K562 (cell line): ENCODE results near the gene SPRN. TPM values are rescaled to one million over a fixed set of nuclear protein-coding genes. Genes with fewer than 3 reads are reported as not detected.

Source experiments
- ATAC-seq: fragments of 200-7000 bp; cut with Tn5 transposase; 3 replicates; pipeline ENCODE4 v1.9.1; 2020; ENCODE audit warnings: moderate library complexity
- BruUV-seq: library from RNA; stranded (reverse); fragments of 400-500 nt; replicated peaks from 2 replicates; lab custom pipeline; 2021; lab: Mats Ljungman, UMichigan
- CTCF ChIA-PET: fragments of 300-600 bp; formaldehyde crosslinking; extraction: SDS; loops from one replicate; lab custom pipeline; 2021; ENCODE audit warnings: low intra/inter-chr PET ratio; lab: Yijun Ruan, JAX
- POLR2A ChIA-PET: fragments of 300-600, 350-650 bp; sonication (Branson Sonifier 250); formaldehyde crosslinking; extraction: SDS; loops from one replicate; lab custom pipeline; 2021; ENCODE audit warnings: antibody characterized with exemption, inconsistent platforms; lab: Yijun Ruan, JAX
- DNase-seq, 4 experiments: peaks; one replicate each; pipeline versions ENCODE4 v3.0.0 to v3.0.0-alpha.2; 2011 to 2018; ENCODE audit warnings: low spot score in 3 of 4, mixed read lengths in 3 of 4; ENCODE audit errors: extremely low read depth in 1 of 4
- FAIRE-seq: peaks from 2 replicates; lab custom pipeline; 2011; peaks lifted over from hg19 to GRCh38; lab: Jason Lieb, UNC
- H2AFZ ChIP-seq: 2 replicates; pipeline ENCODE4 v1.6.0; 2011; ENCODE audit warnings: low read depth, low read length, control low read depth, inconsistent platforms
- H3K27ac ChIP-seq: fragments of 200-600 bp; 3 replicates; pipeline ENCODE4 v1.8.0; 2011; ENCODE audit warnings: low read depth, mild to moderate bottlenecking, control low read depth, inconsistent platforms, low read length, moderate library complexity, mixed read lengths; ENCODE audit errors: extremely low read depth
- H3K27me3 ChIP-seq, 2 experiments: fragments of 300-600 bp in 1 of 2; 2 replicates in 1 of 2; 3 replicates in 1 of 2; pipeline versions ENCODE4 v1.6.0 to v1.8.0; 2011; ENCODE audit warnings: inconsistent platforms in 2 of 2, low read length in 2 of 2, mild to moderate bottlenecking in 1 of 2, mixed read lengths in 1 of 2, moderate library complexity in 1 of 2; ENCODE audit not compliant: control insufficient read depth in 2 of 2, insufficient read depth in 2 of 2
- H3K36me3 ChIP-seq: fragments of 300-600 bp; 3 replicates; pipeline ENCODE4 v1.8.0; 2011; ENCODE audit warnings: mild to moderate bottlenecking, low read length, inconsistent platforms; ENCODE audit not compliant: control insufficient read depth, insufficient read depth
- H3K4me1 ChIP-seq, 2 experiments: fragments of 200-600 bp in 1 of 2; replicated peaks in 1 of 2; 2 replicates in 1 of 2; 3 replicates in 1 of 2; pipeline versions ENCODE4 v1.5.1 to v1.8.0; 2011; ENCODE audit warnings: inconsistent platforms in 2 of 2, low read length in 2 of 2, mild to moderate bottlenecking in 1 of 2, mixed read lengths in 1 of 2, moderate library complexity in 1 of 2; ENCODE audit not compliant: control insufficient read depth in 2 of 2, insufficient read depth in 2 of 2
- H3K4me2 ChIP-seq: 2 replicates; pipeline ENCODE4 v1.6.1; 2011; ENCODE audit warnings: low read length, control low read depth, inconsistent platforms, mixed read lengths; ENCODE audit not compliant: insufficient read depth
- H3K4me3 ChIP-seq: fragments of 200-600 bp; sonication (generic), shearing (Covaris generic); 2 replicates; pipeline ENCODE4 v1.5.1; 2016; ENCODE audit warnings: control low read depth, inconsistent platforms
- H3K79me2 ChIP-seq: fragments of 200-600 bp; 3 replicates; pipeline ENCODE4 v1.8.0; 2011; ENCODE audit warnings: low read length, inconsistent platforms; ENCODE audit not compliant: control insufficient read depth, insufficient read depth
- H3K9ac ChIP-seq, 2 experiments: 2 replicates each; pipeline versions ENCODE4 v1.6.0 to v1.6.1; 2011; ENCODE audit warnings: low read depth in 2 of 2, low read length in 2 of 2, control low read depth in 1 of 2, inconsistent platforms in 1 of 2, mild to moderate bottlenecking in 1 of 2, mixed read lengths in 1 of 2; ENCODE audit not compliant: insufficient read depth in 1 of 2
- H3K9me1 ChIP-seq: one replicate; pipeline ENCODE4 v1.6.0; 2011; ENCODE audit warnings: inconsistent platforms, mild to moderate bottlenecking, low read length, moderate library complexity; ENCODE audit not compliant: control insufficient read depth, insufficient read depth
- H3K9me3 ChIP-seq: replicated peaks from 2 replicates; pipeline ENCODE4 v1.5.1; 2011; ENCODE audit warnings: low read depth, low read length, inconsistent platforms; ENCODE audit not compliant: control insufficient read depth, insufficient read depth
- H4K20me1 ChIP-seq: replicated peaks from 2 replicates; pipeline ENCODE4 v1.6.1; 2011; ENCODE audit warnings: low read length, inconsistent platforms, mixed read lengths; ENCODE audit not compliant: control insufficient read depth, insufficient read depth
- EHMT2 ChIP-seq: fragments of 450-650 bp; IDR thresholded peaks from 2 replicates; pipeline ENCODE4 v1.6.1; 2018; ENCODE audit warnings: antibody characterized with exemption
- FOSL1 ChIP-seq: fragments of 200-800 bp; sonication (Bioruptor generic); conservative IDR thresholded peaks from 2 replicates; pipeline ENCODE4 v1.6.1; 2016; ENCODE audit warnings: missing genetic modification characterization, missing compliant biosample characterization
- MAZ ChIP-seq, 2 experiments: fragments of 450-650 bp in 1 of 2; sonication (generic) in 1 of 2; formaldehyde crosslinking; IDR thresholded peaks in 1 of 2; conservative IDR thresholded peaks in 1 of 2; 2 replicates each; pipeline versions ENCODE4 v1.4.0 to v1.5.0; 2020; ENCODE audit warnings: mild to moderate bottlenecking in 1 of 2, missing genetic modification reagents in 1 of 2
- NR2C2 ChIP-seq, 2 experiments: fragments of 200-800 bp in 1 of 2; sonication (Bioruptor generic) in 1 of 2; sonication (generic) in 1 of 2; formaldehyde crosslinking in 1 of 2; IDR thresholded peaks; 2 replicates each; pipeline versions ENCODE4 v1.6.1 to v1.8.0; 2016 to 2022; ENCODE audit warnings: mild to moderate bottlenecking in 1 of 2, missing compliant biosample characterization in 1 of 2, missing genetic modification characterization in 1 of 2, missing genetic modification reagents in 1 of 2
- SIN3A ChIP-seq, 2 experiments: fragments of 150-350 bp in 1 of 2; IDR thresholded peaks; 2 replicates each; pipeline ENCODE4 v1.6.1; 2011 to 2016; ENCODE audit warnings: borderline replicate concordance in 2 of 2, low read depth in 2 of 2, low read length in 2 of 2, mild to moderate bottlenecking in 2 of 2, moderate library complexity in 2 of 2; ENCODE audit not compliant: control insufficient read depth in 1 of 2
- ZBTB11 ChIP-seq, 3 experiments: fragments of 200-800 bp in 1 of 3; fragments of 250-450 bp in 1 of 3; fragments of 450-650 bp in 1 of 3; sonication (Bioruptor Pico) in 1 of 3; sonication (Bioruptor generic) in 1 of 3; formaldehyde crosslinking in 1 of 3; IDR thresholded peaks; 2 replicates each; pipeline versions ENCODE4 v1.6.1 to v1.8.0; 2016 to 2022; ENCODE audit warnings: mild to moderate bottlenecking in 2 of 3, missing genetic modification characterization in 2 of 3, missing compliant biosample characterization in 1 of 3, moderate library complexity in 1 of 3
- ZBTB2 ChIP-seq: fragments of 450-650 bp; IDR thresholded peaks from 2 replicates; pipeline ENCODE4 v1.6.1; 2016; ENCODE audit warnings: antibody characterized with exemption
- ZNF76 ChIP-seq: fragments of 250-450 bp; sonication (Bioruptor Pico); IDR thresholded peaks from 2 replicates; pipeline ENCODE4 v1.4.0; 2020; ENCODE audit warnings: mild to moderate bottlenecking, moderate library complexity, borderline replicate concordance
- WGBS: fragments of 100-300 bp; shearing (Covaris generic); methylation state at CpG from one replicate; pipeline ENCODE4 v1.1.6; 2016; ENCODE audit warnings: low coverage, mixed read lengths; ENCODE audit not compliant: insufficient coverage; ENCODE audit errors: missing lambda C conversion rate; 5-methylcytosine and 5-hydroxymethylcytosine counted together
- in situ Hi-C: fragments of 300-500 bp; cut with MboI; formaldehyde crosslinking; loops from 4 replicates; pipeline ENCODE4 v1.15.0; 2018; ENCODE audit warnings: inconsistent platforms, mixed read lengths
- intact Hi-C: fragments of 100-400 bp; cut with micrococcal nuclease; formaldehyde crosslinking; loops from 2 replicates; pipeline ENCODE4 v1.14.2; 2022
- polyA plus RNA-seq, 8 experiments: library from polyadenylated mRNA; depleted of rRNA in 4 of 8; stranded (reverse) in 5 of 8; unstranded in 3 of 8; fragments of >200 nt; fragmentation: Nextera tagmentation in 2 of 8; fragmentation: Illumina TruSeq in 1 of 8; extraction: Ambion mirVana in 2 of 8; extraction: Trizol in 1 of 8; gene quantifications; 2 replicates each; pipeline versions ENCODE4 v1.2.1 to v1.2.3, GENCODE V29; 2011 to 2014; ENCODE audit warnings: inconsistent platforms in 1 of 8, missing spikeins in 1 of 8
- total RNA-seq, 7 experiments: library from RNA; depleted of rRNA in 6 of 7; stranded (reverse); fragments of >200 nt in 6 of 7; fragmentation: Illumina TruSeq in 2 of 7; extraction: Trizol in 2 of 7; gene quantifications; 2 replicates each; pipeline versions ENCODE4 v1.2.1 to v1.2.3, GENCODE V29; 2011 to 2021; ENCODE audit warnings: low replicate concordance in 1 of 7
- TF ChIP-seq, protein P1 (sequence below): fragments of 450-650 bp; formaldehyde crosslinking; IDR thresholded peaks from 2 replicates; pipeline ENCODE4 v1.4.0; 2022; ENCODE audit warnings: missing genetic modification characterization

Gene SPRN
- total and polyA plus RNA-seq, 9 of the 15 experiments (the other 6 are each of a cell fraction or from before 2014, with no cell fraction given): 0.04 TPM; not detected in 8

GRCh38 chr10:133394064-133394663 lies 30.3 kb downstream of the SPRN start, which contains the start of gene MTG1 (continued):
- TF ChIP-seq SIN3A (IDR thresholded peaks at IDR 0.05; ENCODE audit: borderline replicate concordance in 2 of 2, control insufficient read depth in 1 of 2, low read depth in 2 of 2, low read length in 2 of 2) (peak in 1 of 2 experiments; percentile 84; a peak in 1 of 4 replicates), EHMT2 (no peak)

GRCh38 chr10:133393401-133394063 lies 30.9 kb downstream of the SPRN start:
- in situ Hi-C loops: no loop called here
- ChIA-PET POLR2A (no interaction called here), CTCF (no interaction called here)
- peak overlapping the region; percentile 43 to 46; a peak in 3 of 4 replicates for H3K9ac ChIP-seq
- DNase-seq: no peak
- no peaks in the 10 kb centered on the region for H4K20me1 ChIP-seq
- WGBS: 25% methylated on average over 23 of the region's 27 CpGs
- TF ChIP-seq ZBTB11 (CRISPR knock-in tag; IDR thresholded peaks at IDR 0.05): 0 out of 6 replicates have a peak, but pooled peaks of 1 of the 3 experiments have one; percentile 13
- TF ChIP-seq NR2C2 (CRISPR knock-in tag; IDR thresholded peaks at IDR 0.05): no peak
- TF ChIP-seq NR2C2 (tag; IDR thresholded peaks at IDR 0.05): 0 out of 2 replicates have a peak, but pooled peaks have one; percentile 85
- TF ChIP-seq MAZ (CRISPR knock-in tag; conservative IDR thresholded peaks at IDR 0.05 in 1 of 2, IDR thresholded peaks at IDR 0.05 in 1 of 2): no peak
- TF ChIP-seq, protein P1, sequence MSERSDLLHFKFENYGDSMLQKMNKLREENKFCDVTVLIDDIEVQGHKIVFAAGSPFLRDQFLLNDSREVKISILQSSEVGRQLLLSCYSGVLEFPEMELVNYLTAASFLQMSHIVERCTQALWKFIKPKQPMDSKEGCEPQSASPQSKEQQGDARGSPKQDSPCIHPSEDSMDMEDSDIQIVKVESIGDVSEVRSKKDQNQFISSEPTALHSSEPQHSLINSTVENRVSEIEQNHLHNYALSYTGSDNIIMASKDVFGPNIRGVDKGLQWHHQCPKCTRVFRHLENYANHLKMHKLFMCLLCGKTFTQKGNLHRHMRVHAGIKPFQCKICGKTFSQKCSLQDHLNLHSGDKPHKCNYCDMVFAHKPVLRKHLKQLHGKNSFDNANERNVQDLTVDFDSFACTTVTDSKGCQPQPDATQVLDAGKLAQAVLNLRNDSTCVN (CRISPR knock-in tag): no peak
- TF ChIP-seq ZNF76 (CRISPR knock-in tag): no peak
- TF ChIP-seq ZBTB2: 0 out of 2 replicates have a peak, but pooled peaks have one; percentile 54
- TF ChIP-seq FOSL1 (tag): 0 out of 2 replicates have a peak, but pooled peaks have one; percentile 4
- H3K9me1 ChIP-seq: no peaks in the 10 kb centered on the region
- H3K9me3 ChIP-seq: no peaks in the 10 kb centered on the region
- H3K27ac ChIP-seq: peak overlapping the region; percentile 40; the same call in 2 of the 3 replicates
- no peak for ATAC-seq
- no peak overlapping the region; the same call in 1 of the 2 replicates for H2AFZ ChIP-seq
- H3K27me3 ChIP-seq: no peaks in the 10 kb centered on the region
- no peak overlapping the region; the same call in 1 of the 2 replicates for H3K4me3 ChIP-seq
- BruUV-seq: no TSS peak
- H3K4me1 ChIP-seq: peaks cover 17 to 59% of the 10 kb centered on the region in 2 experiments
- intact Hi-C loops: loop anchor here (5.0 to 10.0 kb wide), 2 partner anchors 36 to 69 kb away; partner anchors contain the start of gene FUOM
- no peak overlapping the region; the same call in 1 of the 2 replicates for H3K4me2 ChIP-seq
- no peak for FAIRE-seq
- peaks cover 20% of the 10 kb centered on the region for H3K79me2 ChIP-seq
- peaks cover 22% of the 10 kb centered on the region; the same call in 1 of the 3 replicates for H3K36me3 ChIP-seq
